Activated T-cell treated with anti-CD3 and anti-CD28 coated beads for 1 hour (primary cell): Measurements from ENCODE around the gene PRKG1.

Source experiments
- DNase-seq: peaks from one replicate; pipeline ENCODE4 v3.0.0-alpha.2; 2020; ENCODE audit warnings: low read depth

Gene PRKG1

GRCh38 chr10:51599647-51600046 is 525.4 kb downstream of the PRKG1 start:
- DNase-seq: no peak

- no peak for DNase-seq
Measured at GRCh38 chr10:51602326-51602725, 528.0 kb downstream of the PRKG1 start.

- DNase-seq: no peak
Measured at GRCh38 chr10:51604579-51604978, 530.3 kb downstream of the PRKG1 start.

GRCh38 chr10:51606825-51607462 is 532.7 kb downstream of the PRKG1 start:
- DNase-seq: no peak

- DNase-seq: no peak
Measured at GRCh38 chr10:51607463-51607835, 533.2 kb downstream of the PRKG1 start.

GRCh38 chr10:51608211-51608610 is 533.9 kb downstream of the PRKG1 start:
- no peak for DNase-seq

GRCh38 chr10:51615764-51616298 is 541.5 kb downstream of the PRKG1 start:
- DNase-seq: no peak

GRCh38 chr10:51617576-51618235 is 543.4 kb downstream of the PRKG1 start:
- no peak for DNase-seq

GRCh38 chr10:51619365-51619764 is 545.1 kb downstream of the PRKG1 start:
- no peak for DNase-seq

- DNase-seq: no peak
Measured at GRCh38 chr10:51620131-51620530, 545.8 kb downstream of the PRKG1 start.

GRCh38 chr10:51624013-51624412 is 549.7 kb downstream of the PRKG1 start:
- no peak for DNase-seq

- no peak for DNase-seq
Measured at GRCh38 chr10:51629934-51630639, 555.8 kb downstream of the PRKG1 start.

- DNase-seq: no peak
Measured at GRCh38 chr10:51630640-51631005, 556.3 kb downstream of the PRKG1 start.

GRCh38 chr10:51635436-51635835 is 561.1 kb downstream of the PRKG1 start:
- no peak for DNase-seq

GRCh38 chr10:51638211-51638610 is 563.9 kb downstream of the PRKG1 start:
- no peak for DNase-seq

- no peak for DNase-seq
Measured at GRCh38 chr10:51638737-51639136, 564.5 kb downstream of the PRKG1 start.

GRCh38 chr10:51640120-51640819 is 566.0 kb downstream of the PRKG1 start:
- no peak for DNase-seq

GRCh38 chr10:51642581-51642980 is 568.3 kb downstream of the PRKG1 start:
- DNase-seq: no peak

- no peak for DNase-seq
Measured at GRCh38 chr10:51643734-51644133, 569.4 kb downstream of the PRKG1 start.

- no peak for DNase-seq
Measured at GRCh38 chr10:51649064-51649463, 574.8 kb downstream of the PRKG1 start.

- DNase-seq: no peak
Measured at GRCh38 chr10:51651063-51651462, 576.8 kb downstream of the PRKG1 start.

GRCh38 chr10:51653025-51653424 is 578.7 kb downstream of the PRKG1 start:
- DNase-seq: no peak

GRCh38 chr10:51654918-51655317 is 580.6 kb downstream of the PRKG1 start:
- no peak for DNase-seq
